ENCODE measurements around the gene HUWE1. TPM values are rescaled to one million over a fixed set of nuclear protein-coding genes. Genes with fewer than 3 reads are reported as not detected.
A peak's percentile ranks its signal among the peaks of the same experiment; 100 is the strongest.

Gene HUWE1
- total RNA-seq, 2 donors from 2014 or later: 316 to 325 TPM

- Mint-ChIP-seq H3K27ac (no peak overlapping the region), H3K4me1 (peaks cover 16% of the 10 kb centered on the region), H3K27me3 (ENCODE audit: insufficient read depth) (no peaks in the 10 kb centered on the region), H3K36me3 (ENCODE audit: low read depth) (peaks cover 29% of the 10 kb centered on the region), H3K4me3 (peak overlapping the region; percentile 16), H3K9me3 (peaks cover 51% of the 10 kb centered on the region)
- H3K9me3 ChIP-seq (ENCODE audit: control insufficient read depth, low read length): no peaks in the 10 kb centered on the region
- H3K9ac ChIP-seq (ENCODE audit: extremely low read depth, low read length, poor library complexity, severe bottlenecking): no peak overlapping the region
- peaks cover 46% of the 10 kb centered on the region for H3K36me3 ChIP-seq (ENCODE audit: control insufficient read depth, insufficient read depth, low read length)
- no peak overlapping the region for H3K27ac ChIP-seq (ENCODE audit: low read depth, low read length)
- 87% methylated on average over 3 of the region's 3 CpGs; no CpG with 5 or more reads in 1 of the 2 experiments for WGBS, 2 experiments (ENCODE audit: insufficient coverage in 1 of 2, insufficient read length in 1 of 2)
- DNase-seq: no peak
- H3K4me3 ChIP-seq (ENCODE audit: low read length): peak overlapping the region; percentile 91
- TF ChIP-seq, protein P1, sequence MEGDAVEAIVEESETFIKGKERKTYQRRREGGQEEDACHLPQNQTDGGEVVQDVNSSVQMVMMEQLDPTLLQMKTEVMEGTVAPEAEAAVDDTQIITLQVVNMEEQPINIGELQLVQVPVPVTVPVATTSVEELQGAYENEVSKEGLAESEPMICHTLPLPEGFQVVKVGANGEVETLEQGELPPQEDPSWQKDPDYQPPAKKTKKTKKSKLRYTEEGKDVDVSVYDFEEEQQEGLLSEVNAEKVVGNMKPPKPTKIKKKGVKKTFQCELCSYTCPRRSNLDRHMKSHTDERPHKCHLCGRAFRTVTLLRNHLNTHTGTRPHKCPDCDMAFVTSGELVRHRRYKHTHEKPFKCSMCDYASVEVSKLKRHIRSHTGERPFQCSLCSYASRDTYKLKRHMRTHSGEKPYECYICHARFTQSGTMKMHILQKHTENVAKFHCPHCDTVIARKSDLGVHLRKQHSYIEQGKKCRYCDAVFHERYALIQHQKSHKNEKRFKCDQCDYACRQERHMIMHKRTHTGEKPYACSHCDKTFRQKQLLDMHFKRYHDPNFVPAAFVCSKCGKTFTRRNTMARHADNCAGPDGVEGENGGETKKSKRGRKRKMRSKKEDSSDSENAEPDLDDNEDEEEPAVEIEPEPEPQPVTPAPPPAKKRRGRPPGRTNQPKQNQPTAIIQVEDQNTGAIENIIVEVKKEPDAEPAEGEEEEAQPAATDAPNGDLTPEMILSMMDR (conservative IDR thresholded peaks at IDR 0.05): no peak
- peaks cover under 1% of the 10 kb centered on the region for H3K4me1 ChIP-seq (ENCODE audit: control insufficient read depth, insufficient read depth, low read length)
- H3K27me3 ChIP-seq (ENCODE audit: control insufficient read depth, insufficient read depth, low read length, poor library complexity, severe bottlenecking): no peaks in the 10 kb centered on the region
These were observed 4.9 kb downstream of the HUWE1 start for GRCh38 chrX:53681661-53682060.

GRCh38 chrX:53678667-53679066 is 7.9 kb downstream of the HUWE1 start:
- peaks cover 74% of the 10 kb centered on the region for H3K36me3 ChIP-seq (ENCODE audit: control insufficient read depth, insufficient read depth, low read length)
- DNase-seq: no peak
- H3K9me3 Mint-ChIP-seq: peaks cover 40% of the 10 kb centered on the region

DNA sequence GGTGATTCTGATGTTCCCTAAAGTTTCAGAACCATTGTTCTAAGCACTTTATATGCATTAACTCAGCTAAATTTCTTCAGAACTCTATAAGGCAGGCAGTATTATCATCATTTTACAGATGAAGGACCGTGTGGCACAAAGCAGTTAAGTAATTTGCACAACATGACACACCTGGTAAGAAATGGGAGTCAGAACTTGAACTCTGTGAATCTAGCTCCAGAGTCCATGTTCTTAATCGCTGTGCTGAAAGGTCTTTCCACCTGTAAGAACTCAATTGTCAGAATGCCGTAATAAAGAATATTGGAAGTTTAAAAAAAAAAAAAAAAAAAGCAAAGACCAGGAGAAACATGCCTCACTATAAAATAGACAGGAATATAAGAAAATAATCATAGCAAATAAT is 9.2 kb downstream of the HUWE1 start:
- peaks cover 45% of the 10 kb centered on the region for H3K36me3 Mint-ChIP-seq (ENCODE audit: low read depth)
- Histone ChIP-seq H3K4me3 (ENCODE audit: low read length) (no peak overlapping the region), H3K27ac (ENCODE audit: low read depth, low read length) (no peak overlapping the region), H3K27me3 (ENCODE audit: control insufficient read depth, insufficient read depth, low read length, poor library complexity, severe bottlenecking) (no peaks in the 10 kb centered on the region), H3K9ac (ENCODE audit: extremely low read depth, low read length, poor library complexity, severe bottlenecking) (no peak overlapping the region), H3K4me1 (ENCODE audit: control insufficient read depth, insufficient read depth, low read length) (peaks cover 3% of the 10 kb centered on the region), H3K36me3 (ENCODE audit: control insufficient read depth, insufficient read depth, low read length) (peaks cover 86% of the 10 kb centered on the region), H3K9me3 (ENCODE audit: control insufficient read depth, low read length) (no peaks in the 10 kb centered on the region)
- peaks cover 16% of the 10 kb centered on the region for H3K4me1 Mint-ChIP-seq
- no peak overlapping the region for H3K27ac Mint-ChIP-seq
- WGBS, 2 experiments (ENCODE audit: insufficient coverage in 1 of 2, insufficient read length in 1 of 2): 100% methylated on average over 2 of the region's 3 CpGs; no CpG with 5 or more reads in 1 of the 2 experiments
- TF ChIP-seq, protein P1 (conservative IDR thresholded peaks at IDR 0.05): no peak
- no peaks in the 10 kb centered on the region for H3K27me3 Mint-ChIP-seq (ENCODE audit: insufficient read depth)
- DNase-seq: no peak
- H3K4me3 Mint-ChIP-seq: no peak overlapping the region
- H3K9me3 Mint-ChIP-seq: peaks cover 44% of the 10 kb centered on the region

More at GRCh38 chrX:53678667-53679066, 7.9 kb downstream of the HUWE1 start:
- Histone ChIP-seq H3K9me3 (ENCODE audit: control insufficient read depth, low read length) (no peaks in the 10 kb centered on the region), H3K4me3 (ENCODE audit: low read length) (no peak overlapping the region), H3K27ac (ENCODE audit: low read depth, low read length) (no peak overlapping the region), H3K4me1 (ENCODE audit: control insufficient read depth, insufficient read depth, low read length) (peaks cover 3% of the 10 kb centered on the region), H3K27me3 (ENCODE audit: control insufficient read depth, insufficient read depth, low read length, poor library complexity, severe bottlenecking) (no peaks in the 10 kb centered on the region), H3K9ac (ENCODE audit: extremely low read depth, low read length, poor library complexity, severe bottlenecking) (no peak overlapping the region)
- H3K4me3 Mint-ChIP-seq: no peak overlapping the region
- H3K27me3 Mint-ChIP-seq (ENCODE audit: insufficient read depth): no peaks in the 10 kb centered on the region
- H3K36me3 Mint-ChIP-seq (ENCODE audit: low read depth): peaks cover 37% of the 10 kb centered on the region
- peaks cover 16% of the 10 kb centered on the region for H3K4me1 Mint-ChIP-seq
- TF ChIP-seq, protein P1 (conservative IDR thresholded peaks at IDR 0.05): peak; percentile 65
- H3K27ac Mint-ChIP-seq: no peak overlapping the region
